ENCODE data around the gene ATP2C2.
"Not testable (repeated sequence)": the region's sequence is repeated elsewhere in the genome, so short reads cannot be mapped to it uniquely, and the experiment has no call there.

ATP2C2 gene, protein sequence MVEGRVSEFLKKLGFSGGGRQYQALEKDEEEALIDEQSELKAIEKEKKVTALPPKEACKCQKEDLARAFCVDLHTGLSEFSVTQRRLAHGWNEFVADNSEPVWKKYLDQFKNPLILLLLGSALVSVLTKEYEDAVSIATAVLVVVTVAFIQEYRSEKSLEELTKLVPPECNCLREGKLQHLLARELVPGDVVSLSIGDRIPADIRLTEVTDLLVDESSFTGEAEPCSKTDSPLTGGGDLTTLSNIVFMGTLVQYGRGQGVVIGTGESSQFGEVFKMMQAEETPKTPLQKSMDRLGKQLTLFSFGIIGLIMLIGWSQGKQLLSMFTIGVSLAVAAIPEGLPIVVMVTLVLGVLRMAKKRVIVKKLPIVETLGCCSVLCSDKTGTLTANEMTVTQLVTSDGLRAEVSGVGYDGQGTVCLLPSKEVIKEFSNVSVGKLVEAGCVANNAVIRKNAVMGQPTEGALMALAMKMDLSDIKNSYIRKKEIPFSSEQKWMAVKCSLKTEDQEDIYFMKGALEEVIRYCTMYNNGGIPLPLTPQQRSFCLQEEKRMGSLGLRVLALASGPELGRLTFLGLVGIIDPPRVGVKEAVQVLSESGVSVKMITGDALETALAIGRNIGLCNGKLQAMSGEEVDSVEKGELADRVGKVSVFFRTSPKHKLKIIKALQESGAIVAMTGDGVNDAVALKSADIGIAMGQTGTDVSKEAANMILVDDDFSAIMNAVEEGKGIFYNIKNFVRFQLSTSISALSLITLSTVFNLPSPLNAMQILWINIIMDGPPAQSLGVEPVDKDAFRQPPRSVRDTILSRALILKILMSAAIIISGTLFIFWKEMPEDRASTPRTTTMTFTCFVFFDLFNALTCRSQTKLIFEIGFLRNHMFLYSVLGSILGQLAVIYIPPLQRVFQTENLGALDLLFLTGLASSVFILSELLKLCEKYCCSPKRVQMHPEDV

DNA sequence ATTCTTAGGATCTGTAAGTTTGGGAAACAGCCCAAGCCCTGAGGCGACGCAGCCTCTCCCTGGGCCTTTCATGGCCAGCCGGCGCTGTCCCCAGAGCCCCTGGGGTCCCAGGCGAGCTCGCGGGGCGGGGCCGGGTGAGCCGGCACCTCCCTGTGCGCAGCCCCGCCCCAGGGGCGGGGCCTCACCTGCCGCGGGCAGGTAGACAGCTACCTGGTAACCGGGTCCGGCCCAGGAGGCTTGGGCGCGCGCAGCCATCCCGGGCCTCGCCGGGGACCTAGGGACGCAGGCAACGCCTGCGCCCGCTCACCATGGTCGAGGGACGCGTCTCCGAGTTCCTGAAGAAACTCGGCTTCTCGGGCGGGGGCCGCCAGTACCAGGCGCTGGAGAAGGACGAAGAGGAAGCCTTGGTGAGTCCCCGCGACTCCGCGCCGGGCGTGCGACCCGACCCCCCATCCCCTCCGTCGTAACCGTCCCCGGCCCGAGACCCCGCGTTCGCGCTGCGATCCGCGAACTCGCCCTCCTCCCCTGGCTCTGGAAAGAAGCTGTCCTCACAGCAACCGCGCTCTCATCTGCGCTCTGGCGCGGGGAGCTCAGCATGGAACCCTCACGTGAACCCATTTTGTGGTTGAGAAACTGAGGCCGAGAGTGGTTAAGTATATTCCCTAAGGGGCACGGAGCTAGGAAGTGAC, at the start of gene ATP2C2:
TSS of gene ATP2C2 (plus strand) at position 231 of the 689 bp plus-strand sequence. CDS start at position 309, 78 bp downstream.
- no peak for DNase-seq (ENCODE audit: low read depth)

GRCh38 chr16:84319146-84319760, 49.1 kb upstream of the ATP2C2 start:
- DNase-seq (ENCODE audit: low read depth): no peak

GRCh38 chr16:84320511-84320910, 47.8 kb upstream of the ATP2C2 start:
- DNase-seq (ENCODE audit: low read depth): no peak

DNA sequence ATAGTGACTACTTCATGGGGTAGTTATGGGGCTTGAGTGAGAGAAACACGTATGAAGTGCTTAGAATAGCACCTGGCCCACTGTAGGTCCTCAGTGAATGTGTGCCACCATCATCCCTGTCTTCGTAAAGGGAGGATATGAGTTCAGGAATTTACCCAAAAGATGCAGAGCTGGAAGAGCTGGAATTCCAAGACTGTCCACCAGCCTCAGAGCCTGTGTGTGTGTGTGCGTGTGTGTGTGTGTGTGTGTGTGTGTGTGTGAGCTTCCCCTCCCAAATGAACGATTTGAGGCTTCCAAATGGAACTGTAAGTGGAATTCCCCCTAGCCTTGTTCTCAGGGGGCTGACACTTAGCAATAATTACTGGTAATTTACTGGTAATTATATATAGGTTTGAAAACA, 46.4 kb upstream of the ATP2C2 start:
- no peak for DNase-seq (ENCODE audit: low read depth)

GRCh38 chr16:84322749-84323148, 45.6 kb upstream of the ATP2C2 start:
- DNase-seq (ENCODE audit: low read depth): no peak

- no peak for DNase-seq (ENCODE audit: low read depth)
Measured at GRCh38 chr16:84323606-84324005, 44.7 kb upstream of the ATP2C2 start.

GRCh38 chr16:84324434-84325262, 43.7 kb upstream of the ATP2C2 start:
- no peak for DNase-seq (ENCODE audit: low read depth)

GRCh38 chr16:84326545-84326944, 41.8 kb upstream of the ATP2C2 start:
- DNase-seq (ENCODE audit: low read depth): no peak

GRCh38 chr16:84327926-84328505, 40.3 kb upstream of the ATP2C2 start:
- no peak for DNase-seq (ENCODE audit: low read depth)

GRCh38 chr16:84329016-84329415, 39.3 kb upstream of the ATP2C2 start:
- no peak for DNase-seq (ENCODE audit: low read depth)

DNA sequence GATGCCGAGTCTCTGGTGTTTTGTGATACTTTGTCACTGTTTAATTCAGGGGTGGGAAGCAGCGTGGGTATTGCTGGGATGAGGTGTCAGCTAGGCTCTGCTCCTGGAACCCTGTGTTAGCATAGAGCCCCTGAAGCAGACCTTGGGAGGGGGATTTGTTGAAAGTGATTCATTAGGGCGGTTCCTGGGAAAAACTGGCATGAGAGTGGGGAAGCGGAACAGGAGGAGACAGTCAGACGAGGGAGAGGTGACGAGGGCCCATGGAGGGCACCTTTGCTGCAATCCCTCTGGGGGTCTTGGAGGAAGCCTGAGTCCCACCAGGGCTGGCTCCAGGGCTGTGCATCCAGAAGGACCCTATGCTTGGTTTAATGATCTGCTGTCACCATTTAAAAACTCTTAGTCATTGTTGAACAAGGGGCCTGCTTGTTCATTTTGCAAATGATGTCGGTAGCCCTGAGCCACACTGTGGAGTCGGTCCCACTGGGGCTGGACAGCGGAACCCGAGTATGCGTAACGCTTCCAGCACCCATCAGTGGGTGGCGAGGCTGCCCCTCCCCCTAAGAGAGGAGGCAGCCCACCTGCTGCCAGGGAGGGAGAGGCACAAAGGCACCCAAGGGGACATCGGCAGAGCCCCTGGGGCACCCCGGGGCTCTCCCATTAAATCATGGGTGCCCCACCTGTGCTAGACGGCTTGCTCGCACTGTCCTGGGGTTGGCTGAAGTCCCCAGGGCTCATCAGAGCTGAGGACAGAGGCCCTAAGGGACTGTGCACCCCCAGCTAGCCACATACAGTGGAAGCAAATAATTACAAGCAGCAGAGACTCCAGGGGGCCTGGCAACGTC, 38.3 kb upstream of the ATP2C2 start:
- no peak for DNase-seq (ENCODE audit: low read depth)

GRCh38 chr16:84330685-84331050, 37.7 kb upstream of the ATP2C2 start:
- DNase-seq (ENCODE audit: low read depth): no peak

DNA sequence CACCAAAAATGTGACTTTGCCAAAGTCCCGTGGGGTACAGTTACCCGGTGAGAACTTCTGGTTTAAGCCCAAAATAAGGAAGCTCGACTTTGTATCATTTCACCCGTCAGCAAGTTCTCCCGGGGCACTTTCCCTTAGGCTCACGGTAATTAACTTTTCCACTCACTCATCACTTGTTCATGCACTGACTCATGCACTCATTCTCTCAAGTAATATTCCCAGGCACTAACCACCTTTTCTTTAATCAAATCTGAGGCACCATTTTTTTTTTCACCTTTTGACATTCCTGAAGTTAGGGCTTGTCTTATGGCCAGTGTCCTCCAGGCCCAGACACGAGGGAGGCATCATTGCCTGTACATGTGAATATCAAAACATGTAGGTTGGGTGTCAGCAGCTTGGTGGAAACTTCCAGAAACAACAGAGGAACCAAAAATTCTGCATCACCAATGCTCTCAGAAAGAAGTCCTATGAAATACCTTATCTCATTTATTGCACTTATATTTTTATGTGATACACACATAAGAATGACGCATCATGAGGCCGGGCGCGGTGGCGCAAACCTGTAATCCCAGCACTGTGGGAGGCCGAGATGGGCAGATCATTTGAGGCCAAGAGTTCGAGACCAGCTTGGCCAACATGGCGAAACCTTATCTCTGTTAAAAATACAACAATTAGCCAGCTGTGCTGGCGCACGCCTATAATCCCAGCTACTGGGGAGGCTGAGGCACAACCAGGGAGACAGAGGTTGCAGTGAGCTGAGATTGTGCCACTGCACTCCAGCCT, 36.1 kb upstream of the ATP2C2 start:
- DNase-seq (ENCODE audit: low read depth): no peak

DNA sequence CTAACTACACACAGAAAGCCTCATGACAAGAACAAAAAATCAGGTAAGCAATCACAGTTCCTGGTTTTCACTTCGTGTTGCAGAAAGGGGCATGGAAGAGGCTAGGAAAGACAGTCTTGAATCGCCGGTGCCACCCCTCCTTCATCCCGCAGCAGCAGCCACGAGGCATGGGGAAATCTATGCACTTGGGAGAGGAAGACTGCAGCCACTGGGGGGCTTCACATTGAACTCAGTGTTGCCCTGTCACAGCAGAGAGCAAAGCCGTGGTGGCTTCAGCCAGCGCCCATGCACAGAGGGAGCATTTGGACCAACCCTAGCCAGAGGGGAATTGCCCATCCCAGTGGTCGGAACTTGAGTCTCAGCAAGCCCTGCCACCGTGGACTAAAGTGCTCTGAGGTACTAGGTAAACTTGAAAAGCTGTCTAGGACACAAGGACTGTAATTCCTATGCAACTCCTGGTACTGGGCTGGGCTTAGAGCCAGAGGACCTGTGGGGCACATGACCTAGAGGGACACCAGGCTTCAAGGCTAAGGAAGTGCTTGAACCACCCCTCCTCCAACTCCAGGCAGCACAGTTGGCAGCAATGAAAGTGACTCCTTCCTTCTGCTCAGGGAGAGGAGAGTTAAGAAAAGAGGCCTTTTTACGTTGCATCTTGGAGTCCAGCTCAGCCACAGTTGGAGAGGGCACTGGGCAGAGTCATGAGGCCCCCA, 35.2 kb upstream of the ATP2C2 start:
- DNase-seq (ENCODE audit: low read depth): no peak

DNA sequence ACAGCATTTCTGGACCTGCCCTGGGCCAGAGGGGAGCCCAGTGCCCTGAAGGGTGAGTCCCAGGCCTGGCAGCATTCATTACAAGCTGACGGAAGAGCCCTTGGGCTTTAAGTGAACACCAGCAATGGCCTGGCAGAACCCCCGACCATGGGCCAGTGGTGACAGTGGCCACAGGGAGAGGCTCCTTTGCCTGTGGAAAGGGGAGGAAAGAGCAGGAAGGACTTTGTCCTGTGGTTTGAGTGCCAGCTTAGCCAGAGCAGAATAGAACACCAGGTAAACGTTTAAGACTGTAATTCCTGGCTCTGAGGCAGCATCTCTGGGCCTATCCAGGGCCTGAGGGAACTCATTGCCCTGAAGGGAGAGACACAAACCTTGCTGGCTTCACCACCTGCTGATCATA, 34.3 kb upstream of the ATP2C2 start:
- no peak for DNase-seq (ENCODE audit: low read depth)

DNA sequence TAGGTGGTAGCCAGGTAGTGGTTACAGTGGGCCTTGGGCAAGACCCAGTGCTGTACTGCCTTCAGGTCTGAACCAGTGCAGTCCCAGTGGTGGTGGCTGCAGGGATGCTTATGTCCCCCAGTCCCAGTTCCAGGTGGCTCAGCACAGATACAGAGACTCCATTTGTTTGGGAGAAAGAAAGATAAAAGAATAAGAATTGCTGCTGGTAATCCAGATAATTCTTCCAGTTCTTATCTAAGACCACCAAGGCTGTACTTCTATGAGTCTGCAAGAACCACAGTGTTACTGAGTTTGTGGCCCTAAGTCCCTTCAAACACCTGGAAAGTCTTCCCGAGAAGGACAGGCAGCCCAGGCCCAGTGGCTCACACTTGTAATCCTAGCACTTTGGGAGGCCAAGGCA, 33.9 kb upstream of the ATP2C2 start:
- no peak for DNase-seq (ENCODE audit: low read depth)

DNA sequence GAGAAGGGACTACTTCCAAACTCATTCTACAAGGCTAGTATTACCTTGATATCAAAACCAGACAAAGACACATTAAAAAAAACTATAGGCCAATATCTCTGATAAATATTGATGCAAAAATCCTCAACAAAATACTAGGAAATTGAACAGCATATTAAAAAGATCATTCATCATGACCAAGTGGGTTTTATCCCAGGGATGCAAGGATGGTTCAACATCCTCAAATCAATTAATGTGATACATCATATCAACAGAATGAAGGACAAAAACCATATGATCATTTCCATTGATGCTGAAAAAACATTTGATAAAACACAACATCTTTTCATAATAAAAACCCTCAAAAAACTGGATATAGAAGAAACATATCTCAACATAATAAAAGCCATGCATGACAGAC, 31.1 kb upstream of the ATP2C2 start:
- not testable (repeated sequence) for DNase-seq (ENCODE audit: low read depth)

DNA sequence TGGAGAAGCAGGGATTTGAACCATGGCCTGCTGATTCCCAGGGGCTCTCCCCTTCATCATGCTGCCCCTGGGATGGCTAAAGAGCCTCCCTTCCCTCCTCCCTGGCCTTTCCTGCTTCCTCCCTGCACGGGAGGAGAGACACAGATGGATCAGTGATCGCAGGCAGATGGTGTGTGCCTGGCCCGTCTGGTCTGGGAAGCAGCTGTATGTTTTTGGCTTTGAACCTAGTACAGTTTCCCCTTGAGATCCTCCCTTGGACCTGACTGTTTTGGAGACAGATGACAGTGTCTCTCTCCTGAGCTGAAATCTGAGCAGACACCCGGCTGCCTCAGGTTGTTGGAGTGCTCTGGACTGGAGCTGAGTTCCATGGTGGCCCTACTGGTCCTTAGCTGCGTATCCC, 29.0 kb upstream of the ATP2C2 start:
- DNase-seq (ENCODE audit: low read depth): no peak

All from activated T-helper 1 cell treated with Interleukin-2 at 50 U/mL for 16 hours (primary cell).